ENCODE results near the gene SIRPB1.
"Not testable (repeated sequence)": the region's sequence is repeated elsewhere in the genome, so short reads cannot be mapped to it uniquely, and the experiment has no call there.

Gene SIRPB1

GRCh38 chr20:1619861-1620444, at the start of gene SIRPB1:
SIRPB1 (minus strand) TSS chr20:1620009; CDS start chr20:1619944, 65 bp downstream.
- DNase-seq, result peak; percentile 33

DNA sequence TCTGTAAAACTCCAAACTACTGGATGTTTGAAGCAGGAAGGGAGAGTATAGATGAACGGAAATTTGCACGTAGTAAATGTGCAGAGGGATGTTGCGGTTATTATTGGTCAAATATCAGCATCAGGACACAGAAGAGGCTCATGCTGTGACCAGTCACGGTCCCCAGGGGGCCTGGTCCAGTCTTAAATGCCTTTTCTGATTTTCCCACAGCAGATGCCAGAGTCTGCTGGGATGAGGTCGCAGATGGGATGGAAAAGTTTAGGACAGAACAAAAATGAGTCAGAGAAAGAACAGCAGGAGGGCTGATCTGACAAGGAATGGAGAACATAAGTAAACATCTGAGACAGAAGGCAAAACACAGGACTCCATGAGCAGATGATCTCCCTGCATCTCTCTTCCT, 49.5 kb upstream of the SIRPB1 start:
- DNase-seq, result no peak

DNA sequence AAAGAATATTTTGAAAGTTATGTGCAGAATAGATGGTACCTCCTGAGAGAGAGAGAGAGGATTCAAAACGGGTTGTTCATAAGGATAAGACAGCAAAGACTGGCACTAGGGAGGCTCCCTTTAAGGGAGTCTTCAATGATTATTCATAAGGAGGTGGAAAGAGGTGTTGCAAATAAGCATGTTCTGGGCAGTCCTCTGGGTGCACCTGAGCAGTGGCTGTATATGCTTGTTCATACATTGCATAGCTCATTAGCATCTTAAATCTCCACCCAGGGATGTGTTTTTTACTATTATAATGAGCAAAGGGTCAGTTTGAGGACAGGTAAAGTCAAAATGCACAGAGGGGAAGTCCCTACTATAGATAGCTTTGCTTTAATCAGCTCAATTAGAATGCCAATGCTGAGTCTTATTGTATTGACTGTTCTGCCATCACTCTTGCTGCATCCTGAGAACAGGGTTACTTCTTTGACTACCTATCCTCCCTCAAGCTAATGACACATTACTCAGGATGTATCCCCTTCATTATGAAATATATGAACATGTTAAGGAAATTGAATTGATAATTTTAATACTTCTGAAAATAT, 47.8 kb upstream of the SIRPB1 start:
- DNase-seq, result peak; percentile 15

DNA sequence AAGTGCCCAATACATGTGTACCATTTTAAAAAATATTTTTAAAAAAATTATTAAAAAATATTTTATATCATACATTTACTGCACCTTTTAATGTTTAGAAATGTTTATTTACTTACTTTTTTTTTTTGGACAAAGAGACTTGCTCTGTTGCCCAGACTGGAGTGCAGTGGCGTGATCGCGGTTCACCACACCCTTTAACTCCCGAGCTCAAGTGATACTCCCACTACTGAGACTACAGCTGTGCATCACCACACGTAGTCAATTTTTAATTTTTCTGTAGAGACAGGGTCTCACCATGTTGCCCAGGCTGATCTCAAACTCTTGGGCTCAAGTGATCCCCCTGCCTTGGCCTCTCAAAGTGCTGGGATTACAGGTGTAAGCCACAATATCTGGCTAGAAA, 47.0 kb upstream of the SIRPB1 start:
- DNase-seq, result no peak

DNA sequence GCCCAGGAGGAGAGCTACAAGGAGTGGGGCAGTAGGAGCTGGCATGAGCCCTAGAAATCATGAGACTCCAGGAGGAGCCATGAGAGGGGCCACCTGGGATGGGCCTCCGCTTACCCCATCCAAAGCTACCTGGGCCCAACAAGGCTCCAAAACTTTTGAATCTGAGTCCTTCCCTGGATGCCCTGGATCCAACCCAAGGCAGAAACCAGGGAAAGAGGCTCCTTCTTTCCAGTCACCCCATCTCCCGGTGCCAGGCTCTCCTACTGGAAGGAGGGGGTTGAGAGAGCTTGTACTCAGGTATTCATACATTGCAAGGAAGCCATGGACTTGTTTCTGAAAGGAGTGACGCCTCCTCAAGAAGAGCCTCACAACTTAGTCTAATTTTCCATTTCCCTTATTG, 45.5 kb upstream of the SIRPB1 start:
- no peak for DNase-seq

DNA sequence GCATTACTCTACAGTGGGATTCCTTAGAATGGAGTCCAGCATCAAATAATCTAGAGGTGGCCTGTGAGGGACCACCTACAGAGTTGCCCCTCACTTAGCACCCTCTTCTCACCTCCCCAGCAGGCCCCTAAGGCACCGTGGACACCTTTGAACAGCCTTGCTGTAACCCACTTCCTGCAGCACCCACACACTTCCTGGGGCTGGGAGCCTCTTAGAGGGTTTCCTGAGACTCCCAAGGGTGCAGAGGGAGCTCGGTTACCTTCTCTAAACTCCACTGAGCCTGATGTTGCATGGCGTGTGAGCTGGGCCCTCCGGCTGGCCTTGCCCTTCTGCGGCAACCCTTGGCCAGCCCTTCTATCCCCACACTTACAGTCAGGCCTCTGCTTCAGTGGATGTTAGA, 45.1 kb upstream of the SIRPB1 start:
- no peak for DNase-seq

DNA sequence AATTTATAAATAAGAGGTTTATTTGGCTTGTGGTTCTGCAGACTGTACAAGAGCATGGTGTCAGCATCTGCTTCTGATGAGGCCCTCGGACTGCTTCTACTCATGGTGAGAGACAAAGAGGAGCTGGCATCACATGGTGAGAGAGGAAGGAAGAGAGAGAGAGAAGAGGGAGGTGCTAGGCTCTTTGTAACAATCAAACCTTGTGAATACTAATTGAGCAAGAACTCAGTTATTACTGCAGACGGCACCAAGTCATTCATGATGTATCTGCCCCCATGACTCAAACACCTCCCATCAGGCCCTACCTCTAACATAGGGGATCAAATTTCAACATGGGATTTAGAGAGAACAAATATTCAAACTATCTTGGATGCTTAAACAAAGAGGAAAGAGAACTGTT, 44.1 kb upstream of the SIRPB1 start:
- no peak for DNase-seq

- DNase-seq, result no peak
Observed at GRCh38 chr20:1661542-1662299, 41.9 kb upstream of the SIRPB1 start.

- DNase-seq, result no peak
Observed at GRCh38 chr20:1660246-1660645, 40.4 kb upstream of the SIRPB1 start.

GRCh38 chr20:1657556-1658334, 37.9 kb upstream of the SIRPB1 start, which contains the start of gene SIRPG:
SIRPG (minus strand) TSS chr20:1657779; CDS start chr20:1657714, 65 bp downstream.
- DNase-seq, result peak; percentile 16

DNA sequence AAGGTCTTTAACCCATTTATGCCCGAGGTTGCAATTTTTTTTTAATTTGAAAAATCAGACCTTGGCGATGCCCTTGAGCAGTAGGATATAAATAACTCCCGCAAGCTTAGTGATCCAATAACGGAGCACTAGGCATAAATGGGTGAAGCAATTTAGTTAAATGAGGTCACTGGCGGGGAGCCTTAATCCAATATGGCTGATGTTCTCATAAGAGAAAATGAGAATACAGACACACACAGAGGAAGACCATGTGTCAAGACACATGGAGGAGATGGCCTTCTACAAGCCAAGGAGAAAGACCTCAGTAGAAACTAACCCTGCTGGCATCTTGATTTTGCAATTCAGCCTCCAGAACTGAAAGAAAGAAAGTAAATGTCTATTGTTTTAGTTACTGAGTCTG, 37.0 kb upstream of the SIRPB1 start:
- no peak for DNase-seq

- no peak for DNase-seq
Observed at GRCh38 chr20:1654996-1655395, 35.2 kb upstream of the SIRPB1 start.

- DNase-seq, result peak; percentile 60
Observed at GRCh38 chr20:1652960-1653359, 33.2 kb upstream of the SIRPB1 start.

GRCh38 chr20:1652104-1652503, 32.3 kb upstream of the SIRPB1 start:
- DNase-seq, result no peak

DNA sequence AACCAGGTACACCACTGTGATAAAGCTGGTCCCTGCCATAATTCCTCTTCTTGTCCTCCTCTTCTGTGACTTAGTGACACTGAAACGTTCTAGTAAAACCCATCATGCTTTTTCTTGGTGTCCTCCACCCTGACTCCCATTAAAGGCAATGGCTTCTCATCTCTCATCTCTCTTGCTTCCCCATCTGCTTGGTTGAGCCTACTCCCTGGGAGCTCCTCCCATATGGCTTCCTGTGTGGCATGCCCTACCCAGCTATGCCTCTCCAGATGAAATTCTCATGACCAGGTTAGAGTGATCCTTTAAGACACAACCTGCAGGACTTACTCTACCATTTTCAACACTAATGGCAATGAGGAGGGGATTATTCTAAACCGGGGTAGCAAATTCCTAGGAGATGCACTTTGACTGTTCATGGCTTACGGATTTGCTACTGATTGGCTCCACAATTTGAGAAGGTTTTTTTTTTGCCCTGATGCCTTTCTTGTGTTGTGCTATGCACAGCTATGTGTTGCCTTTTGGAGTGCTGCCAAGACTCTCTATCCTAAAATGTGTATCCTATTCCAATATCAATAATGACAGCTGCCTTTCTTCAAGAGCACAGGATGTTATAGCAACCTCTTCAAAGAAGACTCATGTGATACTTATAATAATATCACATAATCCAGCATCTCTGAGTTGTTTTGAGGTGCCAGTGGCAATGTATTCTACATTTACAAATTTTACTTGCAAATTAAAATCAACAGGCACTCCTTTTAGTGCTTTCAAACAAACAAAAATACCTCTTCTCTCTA, 31.7 kb upstream of the SIRPB1 start:
- peak; percentile 8 for DNase-seq

DNA sequence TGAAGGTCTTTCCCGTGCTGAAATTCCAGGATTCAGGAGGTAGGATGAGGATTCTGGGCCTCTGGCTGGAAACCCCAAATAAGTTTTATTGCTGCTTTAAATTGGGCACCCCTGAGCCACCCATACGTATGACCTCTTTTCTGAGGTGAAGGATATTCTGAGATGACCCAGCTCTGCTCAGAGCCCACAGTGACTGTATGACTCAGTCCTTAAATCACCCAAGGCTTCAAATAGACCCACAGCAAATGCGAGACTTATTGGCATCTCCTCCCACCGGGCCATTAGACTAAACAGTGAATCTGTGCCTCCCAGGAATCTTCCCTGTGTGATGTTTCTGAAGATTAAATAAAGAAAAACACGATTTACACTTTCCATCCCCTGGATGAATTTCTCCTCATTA, 28.3 kb upstream of the SIRPB1 start:
- no peak for DNase-seq

DNA sequence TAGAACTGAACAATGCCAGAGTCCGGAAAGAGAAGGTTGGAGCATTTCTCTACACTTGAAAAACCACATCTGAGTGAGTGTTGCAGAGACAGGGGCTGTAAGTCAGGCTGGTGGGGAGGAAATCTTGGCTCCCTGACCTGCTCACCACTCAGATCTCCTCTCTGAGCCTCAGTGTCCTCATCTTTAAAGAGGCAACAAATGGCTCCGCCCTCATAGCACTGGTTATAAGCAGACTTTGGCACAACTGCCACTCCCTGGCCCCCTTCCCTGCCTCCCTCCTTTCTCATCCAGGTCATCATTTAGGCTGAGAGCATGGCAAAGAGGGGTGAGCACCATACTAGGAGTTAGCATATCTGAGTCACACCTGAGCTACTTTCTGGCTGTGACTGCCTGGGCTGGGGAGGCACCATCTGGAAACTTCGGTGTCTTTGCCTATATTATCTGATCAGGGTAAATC, 27.2 kb upstream of the SIRPB1 start:
- DNase-seq, result no peak

DNA sequence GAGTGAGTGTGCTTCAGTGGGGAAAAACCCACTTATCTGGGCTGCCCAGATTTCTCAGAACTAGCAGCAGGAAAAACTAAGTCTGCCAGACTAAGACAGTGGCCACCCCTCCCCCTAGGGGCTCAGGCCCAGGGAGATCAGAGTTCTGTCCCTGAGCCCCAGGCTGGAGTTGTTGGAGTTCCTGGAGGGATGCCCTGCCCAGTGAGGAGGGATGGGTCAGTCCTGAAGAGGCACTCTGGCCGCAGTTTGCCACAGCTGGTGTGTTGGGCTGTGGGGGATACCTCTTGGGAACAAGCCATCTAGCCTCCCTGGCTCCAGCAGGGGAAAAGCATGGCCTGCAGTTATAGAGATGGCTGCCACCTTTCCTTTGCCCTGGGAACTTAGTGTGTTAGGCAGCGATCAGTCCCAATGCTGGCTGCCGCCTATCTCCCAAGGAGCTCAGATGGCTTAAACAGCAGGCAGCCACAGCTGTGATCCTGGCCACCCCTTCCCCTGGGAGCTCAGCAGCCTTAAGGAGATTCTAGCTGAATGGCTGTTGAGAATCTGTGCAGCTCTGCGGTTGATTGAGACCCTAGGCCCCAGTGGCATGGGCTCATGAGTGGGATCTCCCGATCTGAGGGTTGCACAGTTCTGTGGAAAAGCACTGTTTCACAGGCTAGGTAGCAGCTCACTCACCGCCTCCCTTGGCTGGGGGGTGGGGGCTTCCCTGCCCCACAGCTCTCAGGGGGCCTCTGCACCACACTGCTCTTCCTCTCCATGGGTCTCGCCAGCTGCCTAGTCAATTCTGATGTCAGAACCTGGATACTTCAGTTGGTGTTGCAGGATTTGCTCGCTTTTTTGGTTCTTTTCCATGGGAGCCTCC, 24.5 kb upstream of the SIRPB1 start:
- DNase-seq, result no peak

DNA sequence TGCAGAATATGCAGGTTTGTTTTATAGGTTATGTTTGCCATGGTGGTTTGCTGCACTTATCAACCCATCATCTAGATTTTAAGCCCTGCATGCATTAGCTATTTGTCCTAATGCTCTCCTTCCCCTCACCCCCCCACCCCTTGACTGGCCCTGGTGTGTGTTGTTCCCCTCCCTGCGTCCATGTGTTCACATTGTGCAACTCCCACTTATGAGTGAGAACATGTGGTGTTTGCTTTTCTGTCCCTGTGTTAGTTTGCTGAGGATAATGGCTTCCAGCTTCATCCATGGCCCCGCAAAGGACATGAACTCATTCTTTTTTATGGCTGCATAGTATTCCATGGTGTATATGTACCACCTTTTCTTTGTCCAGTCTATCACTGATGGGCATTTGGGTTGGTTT, 18.8 kb upstream of the SIRPB1 start:
- not testable (repeated sequence) for DNase-seq

- no peak for DNase-seq
Observed at GRCh38 chr20:1637755-1638154, 17.9 kb upstream of the SIRPB1 start.

DNA sequence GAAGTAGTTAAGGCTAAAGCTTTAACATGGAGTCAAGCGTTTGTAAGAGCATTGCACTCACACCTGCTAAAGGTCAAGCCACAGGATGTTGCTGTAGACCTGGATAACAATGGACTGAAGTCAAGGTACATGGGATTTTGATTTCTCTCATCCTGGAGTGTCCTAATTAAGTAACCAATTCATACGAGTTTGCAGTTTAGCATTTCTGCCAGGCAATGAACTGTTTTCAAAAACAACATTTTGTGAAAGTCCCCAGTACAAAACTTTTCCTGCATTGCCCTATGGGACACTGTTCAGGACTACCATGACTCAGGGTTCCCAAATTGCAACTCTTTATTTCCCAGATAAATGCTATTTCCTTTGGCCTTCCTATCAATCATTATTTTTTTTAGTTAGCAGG, 17.4 kb upstream of the SIRPB1 start:
- DNase-seq, result no peak

DNA sequence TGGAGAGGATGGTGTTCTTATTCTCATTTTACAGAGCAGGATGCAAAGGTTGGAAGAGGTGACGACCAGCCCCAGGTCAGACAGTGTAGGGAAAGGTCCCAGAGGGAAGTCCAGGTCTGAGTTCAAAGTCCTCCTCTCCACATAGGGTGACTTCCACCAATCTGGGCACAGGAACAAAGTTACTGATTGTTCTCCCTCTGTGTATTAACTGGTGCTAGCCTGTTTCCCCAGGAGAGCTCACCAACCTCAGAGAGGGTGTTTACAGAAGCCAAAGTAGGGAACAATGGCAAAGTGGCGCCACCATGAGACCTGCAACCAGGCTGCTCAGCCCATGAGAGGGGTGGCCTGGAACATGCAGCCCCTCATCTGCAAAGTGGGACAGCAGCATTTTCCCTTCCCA, 16.8 kb upstream of the SIRPB1 start:
- no peak for DNase-seq

All from RPMI8226 (cell line).